ENCODE results near the gene HOXB5. TPM values are rescaled to one million over a fixed set of nuclear protein-coding genes. Genes with fewer than 3 reads are reported as not detected.

Gene HOXB5
- total RNA-seq, 2 donors from 2014 or later: 0.56 to 3.8 TPM

- ATAC-seq (ENCODE audit: insufficient number of reproducible peaks, low FRiP score, low read depth) (no peak), DNase-seq (ENCODE audit: low spot score) (no peak)
- Histone ChIP-seq H3K9me3 (no peaks in the 10 kb centered on the region), H3K4me3 (no peak overlapping the region), H3K27me3 (replicated peaks; ENCODE audit: insufficient read depth) (no peaks in the 10 kb centered on the region), H3K4me1 (ENCODE audit: control insufficient read depth in 1 of 2, low read depth in 2 of 2) (peaks cover 45 to 74% of the 10 kb centered on the region in 2 donors), H3K27ac (peak overlapping the region; percentile 42 to 93), H3K36me3 (peaks cover 9% of the 10 kb centered on the region)
- TF ChIP-seq CTCF (IDR thresholded peaks at IDR 0.05): no peak
Observed at GRCh38 chr17:48549914-48550501, 43.6 kb downstream of the HOXB5 start.

GRCh38 chr17:48549281-48549630 lies 44.3 kb downstream of the HOXB5 start:
- Histone ChIP-seq H3K36me3 (peaks cover 9% of the 10 kb centered on the region), H3K9me3 (no peaks in the 10 kb centered on the region), H3K27ac (peak overlapping the region in 1 of 2 donors; percentile 93), H3K4me3 (no peak overlapping the region), H3K4me1 (ENCODE audit: control insufficient read depth in 1 of 2, low read depth in 2 of 2) (peaks cover 48 to 77% of the 10 kb centered on the region in 2 donors), H3K27me3 (replicated peaks; ENCODE audit: insufficient read depth) (no peaks in the 10 kb centered on the region)
- DNase-seq (ENCODE audit: low spot score) (no peak), ATAC-seq (ENCODE audit: insufficient number of reproducible peaks, low FRiP score, low read depth) (no peak)
- no peak for TF ChIP-seq CTCF (IDR thresholded peaks at IDR 0.05)

GRCh38 chr17:48548523-48549280 lies 44.9 kb downstream of the HOXB5 start:
- Histone ChIP-seq H3K27ac (peak overlapping the region; percentile 93 to 95), H3K9me3 (no peaks in the 10 kb centered on the region), H3K4me3 (peak overlapping the region; percentile 62), H3K36me3 (peaks cover 9% of the 10 kb centered on the region), H3K27me3 (replicated peaks; ENCODE audit: insufficient read depth) (no peaks in the 10 kb centered on the region), H3K4me1 (ENCODE audit: control insufficient read depth in 1 of 2, low read depth in 2 of 2) (peaks cover 43 to 73% of the 10 kb centered on the region in 2 donors)
- no peak for TF ChIP-seq CTCF (IDR thresholded peaks at IDR 0.05)
- ATAC-seq (ENCODE audit: insufficient number of reproducible peaks, low FRiP score, low read depth) (no peak), DNase-seq (ENCODE audit: low spot score) (no peak)

- Histone ChIP-seq H3K9me3 (no peaks in the 10 kb centered on the region), H3K4me1 (ENCODE audit: control insufficient read depth in 1 of 2, low read depth in 2 of 2) (peaks cover 40 to 67% of the 10 kb centered on the region in 2 donors), H3K4me3 (peak overlapping the region; percentile 62), H3K27me3 (replicated peaks; ENCODE audit: insufficient read depth) (no peaks in the 10 kb centered on the region), H3K27ac (peak overlapping the region; percentile 93 to 95), H3K36me3 (peaks cover 9% of the 10 kb centered on the region)
- ATAC-seq (ENCODE audit: insufficient number of reproducible peaks, low FRiP score, low read depth) (no peak), DNase-seq (ENCODE audit: low spot score) (no peak)
- no peak for TF ChIP-seq CTCF (IDR thresholded peaks at IDR 0.05)
Observed at GRCh38 chr17:48547808-48548522, 45.6 kb downstream of the HOXB5 start.
